ENCODE results near the gene DIP2C.
"Not testable (repeated sequence)": the region's sequence is repeated elsewhere in the genome, so short reads cannot be mapped to it uniquely, and the experiment has no call there.

Gene DIP2C

GRCh38 chr10:654647-654996 is 34.8 kb downstream of the DIP2C start:
- DNase-seq, result no peak

DNA sequence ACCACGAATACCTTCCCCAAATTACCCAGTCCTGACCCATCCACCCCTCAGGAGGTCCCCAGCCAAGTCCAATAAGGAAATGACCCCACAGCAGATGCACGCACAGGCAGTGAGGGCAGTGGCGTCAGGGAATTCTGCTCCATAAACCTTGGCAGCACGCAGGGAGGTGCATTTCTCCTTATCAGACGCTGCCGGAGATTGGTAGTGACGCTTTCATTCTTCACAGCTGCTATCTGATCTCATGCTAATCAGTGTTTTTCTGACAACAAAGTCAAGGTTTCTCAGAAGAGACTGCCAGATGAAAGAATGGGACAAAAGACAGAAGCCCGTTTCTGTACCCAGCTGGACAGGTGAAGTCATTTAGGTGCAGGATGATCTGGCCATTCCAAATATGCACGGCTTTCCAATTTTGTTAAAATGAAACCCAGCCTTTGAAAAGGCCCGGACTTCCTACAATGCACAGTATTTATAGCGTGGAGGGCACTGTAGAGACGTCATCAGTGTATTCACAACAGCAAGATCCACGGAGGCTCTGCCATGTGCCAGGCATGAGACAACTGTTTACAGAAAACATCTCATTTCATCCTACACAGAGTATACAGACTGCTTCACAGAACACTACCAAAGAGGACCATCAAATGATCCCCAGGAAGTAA is 35.3 kb downstream of the DIP2C start:
- DNase-seq, result no peak

DNA sequence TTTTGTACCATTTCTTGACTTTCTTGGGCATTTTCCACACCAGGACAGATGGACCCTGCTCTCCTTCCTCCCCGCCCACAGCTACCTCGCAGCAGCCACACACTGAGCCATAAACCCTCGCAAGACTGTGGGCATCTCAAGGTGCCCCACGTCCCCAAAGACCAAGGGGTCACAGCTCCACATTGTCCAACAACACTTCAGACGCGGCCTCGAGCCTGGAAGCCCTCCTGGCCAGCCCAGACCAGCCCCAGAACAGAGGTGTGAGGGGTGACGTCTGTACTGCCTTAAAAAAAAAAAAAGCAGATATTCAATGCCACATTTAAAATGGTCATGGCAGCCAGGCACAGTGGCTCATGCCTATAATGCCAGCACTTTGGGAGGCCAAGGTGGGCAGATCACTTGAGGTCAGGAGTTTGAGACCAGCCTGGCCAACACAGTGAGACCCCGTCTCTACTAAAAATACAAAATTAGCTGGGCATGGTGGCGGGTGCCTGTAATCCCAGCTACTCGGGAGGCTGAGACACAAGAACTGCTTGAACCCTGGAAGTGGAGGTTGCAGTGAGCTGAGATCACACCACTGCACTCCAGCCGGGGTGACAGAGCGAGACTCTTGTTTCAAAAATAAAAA is 36.5 kb downstream of the DIP2C start:
- not testable (repeated sequence) for DNase-seq

DNA sequence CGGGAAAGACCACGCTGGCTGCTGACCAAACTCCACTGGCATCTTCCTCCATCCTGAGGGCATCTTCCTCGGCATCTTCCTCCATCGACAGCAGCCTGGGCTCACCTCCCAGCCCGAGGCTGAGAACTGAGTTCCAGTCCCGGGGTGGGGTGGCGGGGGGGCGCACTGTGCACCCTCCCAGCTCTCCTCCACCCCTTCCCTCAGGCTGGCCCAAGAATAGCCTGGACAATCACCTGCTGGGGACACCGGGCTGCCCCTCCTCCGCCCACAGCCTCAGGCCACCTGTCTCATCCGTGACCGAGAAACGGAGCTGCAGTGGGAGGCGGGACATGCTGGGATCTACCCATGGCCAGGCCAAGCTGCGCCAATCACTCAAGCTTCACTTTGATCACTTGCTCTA is 37.2 kb downstream of the DIP2C start:
- DNase-seq, result no peak

GRCh38 chr10:651692-652091 is 37.8 kb downstream of the DIP2C start:
- DNase-seq, result no peak

GRCh38 chr10:650886-651615 is 38.4 kb downstream of the DIP2C start:
- no peak for DNase-seq

GRCh38 chr10:650441-650851 is 39.0 kb downstream of the DIP2C start:
- DNase-seq, result no peak

DNA sequence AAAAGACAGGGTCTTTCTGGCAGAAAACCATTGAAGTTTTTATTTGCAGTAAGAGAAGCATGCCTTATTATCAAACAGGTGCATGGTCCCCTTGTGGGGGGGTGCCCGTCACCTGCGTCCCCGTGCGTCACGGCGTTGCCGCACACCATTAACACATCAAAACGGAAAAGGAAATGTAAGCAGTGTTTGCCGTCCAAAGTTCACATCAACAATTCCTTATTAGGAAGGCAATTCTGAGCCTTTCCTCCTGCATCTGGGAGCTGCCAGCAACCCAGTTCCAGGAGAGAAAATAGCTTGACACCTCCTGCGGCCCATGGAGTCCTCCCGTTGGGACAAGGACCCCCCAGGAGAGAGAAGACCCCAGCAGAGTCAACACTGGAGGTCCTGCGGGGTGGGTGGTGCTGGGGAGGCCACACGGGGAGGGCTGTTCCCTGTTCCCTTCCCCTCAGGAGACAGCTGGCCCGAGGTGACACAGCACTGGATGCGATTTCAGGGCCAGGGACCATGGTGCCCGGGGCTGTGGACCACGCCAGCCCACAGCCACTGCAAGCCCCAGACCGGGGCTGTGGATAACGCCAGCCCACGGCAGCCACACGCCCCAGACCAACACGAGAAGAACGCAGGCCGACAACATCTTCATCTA is 39.5 kb downstream of the DIP2C start:
- DNase-seq, result no peak

DNA sequence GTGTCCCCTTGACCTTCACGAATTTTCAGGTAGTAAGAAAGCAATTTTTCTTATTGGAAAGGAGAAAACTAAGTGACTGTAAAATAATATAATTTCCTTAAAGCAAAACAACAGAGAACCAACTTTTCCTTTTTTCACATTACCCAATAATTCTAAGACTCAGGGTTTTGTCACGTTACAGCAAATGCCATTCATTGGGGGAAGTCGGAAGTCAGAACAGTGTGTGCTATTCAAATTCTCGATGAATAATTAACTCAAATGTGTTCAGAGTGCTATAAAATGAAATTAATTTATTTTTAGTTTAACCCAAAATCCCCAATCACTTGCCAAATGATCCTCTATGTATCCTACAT is 40.0 kb downstream of the DIP2C start:
- no peak for DNase-seq

- DNase-seq, result not testable (repeated sequence)
Observed at GRCh38 chr10:647019-647418, 42.4 kb downstream of the DIP2C start.

GRCh38 chr10:646118-646524 is 43.3 kb downstream of the DIP2C start:
- DNase-seq, result no peak

DNA sequence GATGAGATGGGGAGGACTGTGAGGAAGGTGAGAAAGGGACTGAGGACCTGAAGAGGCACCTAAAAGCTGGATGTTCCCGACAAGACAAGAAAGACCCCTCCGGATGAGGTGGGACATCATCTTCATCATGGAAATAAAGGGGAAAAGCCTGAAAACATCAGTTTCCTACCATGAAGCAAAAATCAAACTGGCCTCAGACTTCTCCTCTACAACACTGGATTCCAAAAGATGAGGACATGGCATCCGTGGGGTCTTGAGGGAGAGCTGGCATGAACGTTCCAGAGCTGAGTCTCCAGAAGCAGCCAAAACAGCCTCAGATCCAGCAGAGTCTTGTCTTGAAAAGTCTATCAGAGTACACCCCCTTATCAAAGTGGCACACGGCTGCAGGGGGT is 44.5 kb downstream of the DIP2C start:
- no peak for DNase-seq

DNA sequence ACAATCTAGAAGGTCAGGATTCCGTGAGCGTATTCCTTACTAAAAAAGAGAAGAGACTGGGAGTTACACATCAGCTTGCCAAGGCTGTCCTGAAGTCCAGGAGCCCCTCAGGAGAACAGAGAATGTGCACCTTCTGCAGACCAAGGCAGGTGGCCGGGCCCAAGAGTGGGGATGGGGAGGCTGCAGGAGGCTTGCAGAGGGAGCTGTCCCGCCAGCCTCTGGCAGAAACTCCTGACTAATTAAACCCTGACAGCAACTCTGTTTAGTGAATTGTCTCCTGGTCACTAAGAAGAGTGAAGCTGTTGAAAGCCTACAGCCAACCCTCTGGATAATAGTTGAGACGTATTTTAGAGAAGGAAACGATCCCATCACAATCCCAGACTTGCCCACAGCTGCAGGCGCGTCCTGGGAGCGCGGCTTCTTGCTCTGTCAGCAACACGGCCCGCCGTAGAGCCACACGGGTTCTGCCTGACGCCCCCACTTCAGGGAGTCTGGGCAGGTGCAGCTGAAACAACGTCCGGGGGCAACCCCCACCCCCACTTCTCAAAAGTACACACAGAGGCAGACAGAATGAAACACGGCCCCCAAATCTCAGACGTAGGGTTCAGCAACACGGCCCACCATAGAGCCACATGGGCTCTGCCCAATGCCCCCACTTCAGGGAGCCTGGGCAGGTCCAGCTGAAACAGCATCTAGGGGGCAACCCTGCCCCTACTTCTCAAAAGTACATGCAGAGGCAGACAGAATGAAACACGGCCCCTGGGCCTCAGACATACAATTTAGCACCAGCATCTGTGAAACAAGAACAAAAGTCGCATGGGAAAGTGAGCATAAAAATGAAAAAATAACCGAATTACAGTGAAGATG is 45.2 kb downstream of the DIP2C start:
- DNase-seq, result no peak

- DNase-seq, result no peak
Observed at GRCh38 chr10:642186-642890, 47.1 kb downstream of the DIP2C start.

GRCh38 chr10:641149-642010 is 48.1 kb downstream of the DIP2C start:
- no peak for DNase-seq

DNA sequence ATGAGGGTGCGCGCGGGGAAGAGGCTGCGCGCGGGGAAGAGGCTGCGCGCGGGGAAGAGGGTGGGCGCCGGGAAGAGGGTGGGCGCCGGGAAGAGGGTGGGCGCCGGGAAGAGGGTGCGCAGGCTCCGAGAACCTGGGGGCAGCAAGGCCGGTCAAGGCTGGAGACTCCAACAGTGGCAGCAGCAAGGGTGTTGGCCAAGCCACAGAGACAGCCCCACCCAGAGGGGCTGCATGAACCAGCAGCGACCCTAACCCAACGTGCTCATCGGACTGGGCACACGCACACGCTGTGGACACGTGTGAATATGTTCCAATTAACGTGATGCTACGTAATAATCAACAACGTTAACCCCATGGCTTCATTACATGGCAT is 48.8 kb downstream of the DIP2C start:
- no peak for DNase-seq

GRCh38 chr10:639751-640672 is 49.5 kb downstream of the DIP2C start:
- no peak for DNase-seq

DNA sequence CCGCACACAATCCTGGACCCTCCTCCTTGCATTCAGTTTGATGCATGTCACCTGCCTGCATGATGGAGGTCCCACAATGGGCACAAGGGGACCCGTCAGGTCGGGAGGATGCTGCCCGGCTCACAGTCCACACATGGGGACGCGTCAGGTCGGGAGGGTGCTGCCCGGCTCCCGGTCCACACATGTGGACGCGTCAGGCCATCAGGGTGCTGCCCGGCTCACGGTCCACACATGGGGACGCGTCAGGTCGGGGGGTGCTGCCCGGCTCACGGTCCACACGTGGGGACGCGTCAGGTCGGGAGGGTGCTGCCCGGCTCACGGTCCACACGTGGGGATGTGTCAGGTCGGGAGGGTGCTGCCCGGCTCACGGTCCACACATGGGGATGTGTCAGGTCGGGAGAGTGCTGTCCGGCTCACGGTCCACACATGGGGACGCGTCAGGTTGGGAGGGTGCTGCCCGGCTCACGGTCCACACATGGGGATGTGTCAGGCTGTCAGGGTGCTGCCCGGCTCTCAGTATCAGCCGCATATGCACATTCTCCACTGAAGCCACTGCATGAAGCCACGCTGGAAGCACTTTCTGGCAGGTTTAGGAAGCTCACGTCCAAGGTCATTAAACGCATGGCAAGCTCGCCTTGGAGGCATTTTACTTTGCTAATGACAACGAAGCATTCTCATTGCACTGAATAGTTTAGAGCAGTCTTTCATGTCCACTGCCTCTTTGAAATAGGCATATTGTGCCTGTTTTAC is 50.3 kb downstream of the DIP2C start:
- no peak for DNase-seq

DNA sequence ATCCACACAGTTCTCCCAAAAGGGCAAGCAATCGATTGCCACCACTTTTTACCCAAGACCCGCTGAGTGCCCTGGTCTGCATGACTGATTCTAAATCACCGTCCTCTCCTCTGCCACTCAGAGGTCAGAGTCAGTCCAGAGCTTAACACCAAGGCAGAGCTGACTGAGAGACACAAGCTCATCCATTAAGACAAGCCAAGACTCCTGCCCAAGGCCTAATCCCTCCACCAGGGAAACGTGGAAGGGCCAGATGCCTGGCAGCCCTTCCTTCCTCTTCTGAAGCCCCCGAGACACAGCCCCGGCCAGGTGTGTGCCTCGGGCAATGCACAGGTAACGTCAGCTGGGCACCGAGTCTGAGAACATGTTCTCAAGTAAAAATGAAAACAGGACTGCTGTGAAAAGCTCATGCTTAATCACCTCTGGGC is 51.7 kb downstream of the DIP2C start:
- DNase-seq, result no peak
